ENCODE data around the gene FUZ.

FUZ gene

DNA sequence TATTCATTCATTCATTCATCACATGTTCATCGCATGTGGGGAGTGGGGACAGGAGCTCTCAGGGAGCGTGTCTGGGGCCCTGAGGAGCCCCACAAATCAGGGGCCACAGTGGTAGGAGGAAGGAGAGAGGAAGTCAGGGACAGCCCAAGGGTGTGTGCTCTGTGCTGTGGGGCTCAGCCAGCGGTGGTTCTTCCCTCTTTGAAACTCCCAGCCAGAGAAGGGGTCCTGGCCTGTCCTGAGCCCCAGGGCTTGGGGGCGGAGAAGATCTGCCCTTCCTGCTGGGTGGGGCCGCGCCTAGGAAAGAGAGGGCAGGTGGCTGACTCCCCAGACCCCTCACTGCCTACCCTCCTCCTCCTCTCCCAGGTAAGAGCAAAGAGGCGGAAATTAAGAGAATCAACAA lies 31.7 kb downstream of the FUZ start:
- TF ChIP-seq, protein P1, sequence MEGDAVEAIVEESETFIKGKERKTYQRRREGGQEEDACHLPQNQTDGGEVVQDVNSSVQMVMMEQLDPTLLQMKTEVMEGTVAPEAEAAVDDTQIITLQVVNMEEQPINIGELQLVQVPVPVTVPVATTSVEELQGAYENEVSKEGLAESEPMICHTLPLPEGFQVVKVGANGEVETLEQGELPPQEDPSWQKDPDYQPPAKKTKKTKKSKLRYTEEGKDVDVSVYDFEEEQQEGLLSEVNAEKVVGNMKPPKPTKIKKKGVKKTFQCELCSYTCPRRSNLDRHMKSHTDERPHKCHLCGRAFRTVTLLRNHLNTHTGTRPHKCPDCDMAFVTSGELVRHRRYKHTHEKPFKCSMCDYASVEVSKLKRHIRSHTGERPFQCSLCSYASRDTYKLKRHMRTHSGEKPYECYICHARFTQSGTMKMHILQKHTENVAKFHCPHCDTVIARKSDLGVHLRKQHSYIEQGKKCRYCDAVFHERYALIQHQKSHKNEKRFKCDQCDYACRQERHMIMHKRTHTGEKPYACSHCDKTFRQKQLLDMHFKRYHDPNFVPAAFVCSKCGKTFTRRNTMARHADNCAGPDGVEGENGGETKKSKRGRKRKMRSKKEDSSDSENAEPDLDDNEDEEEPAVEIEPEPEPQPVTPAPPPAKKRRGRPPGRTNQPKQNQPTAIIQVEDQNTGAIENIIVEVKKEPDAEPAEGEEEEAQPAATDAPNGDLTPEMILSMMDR (IDR thresholded peaks at IDR 0.05; ENCODE audit: low read depth, low read length, missing control alignments), result no peak
- in situ Hi-C loops (cut with HindIII; ENCODE audit: low pct_ligation_motif_present, low sequenced_read_pairs), result no loop called here
- no peak overlapping the region for H3K4me3 ChIP-seq (ENCODE audit: low read depth, low read length)
- no peak for DNase-seq
- no peak overlapping the region for H3K27ac ChIP-seq
- no peaks in the 10 kb centered on the region for H3K27me3 ChIP-seq (replicated peaks)
- peaks cover 30% of the 10 kb centered on the region for H3K36me3 ChIP-seq (replicated peaks)

DNA sequence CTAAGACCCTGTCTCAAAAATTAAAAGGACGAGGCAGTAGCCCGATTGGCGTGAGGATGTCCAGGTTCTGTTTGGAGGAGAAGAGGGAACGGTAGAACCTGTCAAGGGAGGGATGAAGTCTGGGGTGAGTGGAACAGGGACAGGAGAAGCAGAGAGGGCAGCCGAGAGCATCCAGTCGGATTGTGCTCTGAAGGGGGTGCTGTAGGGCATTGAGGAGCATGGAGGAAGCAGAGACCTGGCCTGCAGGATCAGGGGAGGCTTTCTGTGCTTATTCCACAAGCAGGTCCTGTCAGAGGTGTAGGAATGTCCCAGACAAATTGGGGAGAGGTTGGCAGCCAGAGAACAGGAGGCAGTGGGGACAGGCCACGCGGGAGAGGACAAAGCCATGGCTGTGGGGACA lies 32.2 kb downstream of the FUZ start:
- no peaks in the 10 kb centered on the region for H3K27me3 ChIP-seq (replicated peaks)
- H3K36me3 ChIP-seq (replicated peaks), result peaks cover 33% of the 10 kb centered on the region
- in situ Hi-C loops (cut with HindIII; ENCODE audit: low pct_ligation_motif_present, low sequenced_read_pairs), result no loop called here
- no peak overlapping the region for H3K4me3 ChIP-seq (ENCODE audit: low read depth, low read length)
- TF ChIP-seq, protein P1 (IDR thresholded peaks at IDR 0.05; ENCODE audit: low read depth, low read length, missing control alignments), result no peak
- no peak overlapping the region for H3K27ac ChIP-seq
- no peak for DNase-seq

GRCh38 chr19:49779731-49780555 lies 33.1 kb downstream of the FUZ start:
- in situ Hi-C loops (cut with HindIII; ENCODE audit: low pct_ligation_motif_present, low sequenced_read_pairs), result no loop called here
- H3K27ac ChIP-seq, result no peak overlapping the region

DNA sequence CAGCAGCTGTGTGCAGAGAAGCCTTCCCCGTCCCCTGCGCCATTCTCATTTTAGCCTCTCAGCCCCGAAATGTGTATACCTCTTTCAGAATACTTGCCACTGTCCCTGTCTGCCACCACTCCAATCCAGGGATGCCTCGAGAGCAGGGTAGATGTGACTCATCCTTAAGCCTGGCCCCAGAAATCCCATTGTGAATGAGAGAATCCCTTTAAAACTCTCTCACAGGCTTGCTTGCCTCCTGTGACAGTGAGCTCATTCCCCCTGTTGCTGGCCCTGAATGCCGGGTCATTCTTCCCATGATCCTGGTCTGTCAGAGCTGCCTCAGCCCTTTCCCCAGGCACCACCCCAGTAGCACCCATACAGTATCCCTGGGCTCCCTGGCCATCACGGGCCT lies 36.7 kb downstream of the FUZ start:
- no peak overlapping the region for H3K27ac ChIP-seq
- no peak for DNase-seq
- TF ChIP-seq, protein P1 (IDR thresholded peaks at IDR 0.05; ENCODE audit: low read depth, low read length, missing control alignments), result no peak
- H3K27me3 ChIP-seq (replicated peaks), result no peaks in the 10 kb centered on the region
- H3K4me3 ChIP-seq (ENCODE audit: low read depth, low read length), result no peak overlapping the region
- in situ Hi-C loops (cut with HindIII; ENCODE audit: low pct_ligation_motif_present, low sequenced_read_pairs), result no loop called here
- H3K36me3 ChIP-seq (replicated peaks), result peaks cover 9% of the 10 kb centered on the region

More at GRCh38 chr19:49779731-49780555, 33.1 kb downstream of the FUZ start:
- Histone ChIP-seq H3K27me3 (replicated peaks) (no peaks in the 10 kb centered on the region), H3K36me3 (replicated peaks) (peaks cover 27% of the 10 kb centered on the region), H3K4me3 (ENCODE audit: low read depth, low read length) (no peak overlapping the region)
- DNase-seq, result no peak
- TF ChIP-seq, protein P1 (IDR thresholded peaks at IDR 0.05; ENCODE audit: low read depth, low read length, missing control alignments), result no peak

DNA sequence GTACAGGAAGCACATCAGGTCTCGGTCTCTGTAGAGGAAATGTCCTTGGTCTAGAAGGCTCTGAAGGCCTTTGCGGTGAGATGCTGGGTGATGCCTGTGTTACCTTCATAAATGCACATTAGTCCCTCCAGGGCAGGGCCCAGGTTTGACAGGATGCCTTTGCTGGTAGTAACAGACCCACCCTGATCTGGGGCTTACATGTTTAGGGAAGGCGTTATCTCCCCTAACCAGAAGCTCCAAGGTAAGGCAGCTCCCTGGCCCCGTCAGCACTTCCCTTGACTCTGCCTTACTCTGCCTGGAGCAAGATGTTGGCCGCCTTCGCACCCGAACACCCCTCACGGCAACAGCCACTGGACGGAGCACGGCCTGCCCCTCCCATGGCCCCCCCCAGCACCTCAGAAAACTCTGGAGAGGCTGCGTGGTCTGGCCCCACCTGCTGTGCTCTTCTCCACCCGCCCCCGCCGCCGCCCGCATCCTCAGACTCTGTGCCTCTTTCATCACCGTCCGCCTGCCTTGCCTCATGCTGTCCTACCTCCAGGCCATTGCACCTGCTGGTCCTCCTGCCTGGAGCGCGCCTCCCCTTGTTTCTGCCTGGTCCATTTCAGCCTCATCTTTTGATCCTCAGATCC lies 37.2 kb downstream of the FUZ start:
- TF ChIP-seq, protein P1 (IDR thresholded peaks at IDR 0.05; ENCODE audit: low read depth, low read length, missing control alignments), result no peak
- no peak overlapping the region for H3K4me3 ChIP-seq (ENCODE audit: low read depth, low read length)

More for the DNA sequence above, 37.2 kb downstream of the FUZ start:
- in situ Hi-C loops (cut with HindIII; ENCODE audit: low pct_ligation_motif_present, low sequenced_read_pairs), result no loop called here
- H3K27me3 ChIP-seq (replicated peaks), result no peaks in the 10 kb centered on the region
- no peak for DNase-seq
- H3K27ac ChIP-seq, result no peak overlapping the region
- peaks cover 9% of the 10 kb centered on the region for H3K36me3 ChIP-seq (replicated peaks)
